ENCODE data around the gene DCBLD2.
"Not testable (repeated sequence)": the region's sequence is repeated elsewhere in the genome, so short reads cannot be mapped to it uniquely, and the experiment has no call there.

Gene DCBLD2

DNA sequence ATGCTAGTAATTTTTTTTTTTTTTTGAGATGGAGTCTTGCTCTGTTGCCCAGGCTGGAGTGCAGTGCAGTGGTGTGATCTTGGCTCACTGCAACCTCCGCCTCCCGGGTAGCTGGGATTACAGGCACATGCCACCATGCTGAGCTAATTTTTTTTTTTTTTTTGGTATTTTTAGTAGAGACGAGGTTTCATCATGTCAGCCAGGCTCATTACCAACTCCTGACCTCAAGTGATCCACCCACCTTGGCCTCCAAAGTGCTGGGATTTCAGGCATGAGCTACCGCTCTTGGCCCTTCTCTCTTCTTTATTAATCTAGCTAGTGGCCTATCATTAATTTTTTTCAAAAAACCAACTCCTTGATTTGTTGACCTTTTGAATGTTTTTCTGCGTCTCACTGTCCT is 70.4 kb downstream of the DCBLD2 start:
- DNase-seq (ENCODE audit: low read depth, low spot score) = not testable (repeated sequence)

DNA sequence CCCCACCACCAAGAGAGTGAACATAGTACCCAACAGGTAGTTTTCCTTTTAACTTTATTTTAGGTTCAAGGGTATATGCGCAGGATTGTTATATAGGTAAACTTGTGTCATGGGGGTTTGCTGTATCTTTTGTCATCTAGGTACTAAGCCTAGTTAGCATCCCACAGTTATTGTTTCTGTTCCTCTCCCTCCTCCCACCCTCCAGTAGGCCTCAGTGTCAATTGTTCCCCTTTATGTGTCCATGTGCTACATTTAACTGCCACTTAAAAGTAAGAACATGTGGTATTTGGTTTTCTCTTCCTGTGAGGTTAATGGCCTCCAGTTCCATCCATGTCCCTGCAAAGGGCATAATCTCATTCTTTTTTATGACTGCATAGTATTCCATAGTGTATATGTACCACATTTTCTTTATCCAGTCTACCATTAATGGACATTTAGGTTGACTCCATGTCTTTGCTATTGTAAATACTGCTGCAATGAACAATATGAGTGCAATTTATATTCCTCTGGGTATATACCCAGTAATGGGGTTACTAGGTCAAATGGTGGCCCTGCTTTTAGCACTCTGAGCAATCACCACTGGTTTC is 72.2 kb downstream of the DCBLD2 start:
- no peak for DNase-seq (ENCODE audit: low read depth, low spot score)

GRCh38 chr3:98827221-98827920 is 74.1 kb downstream of the DCBLD2 start:
- no peak for DNase-seq (ENCODE audit: low read depth, low spot score)

DNA sequence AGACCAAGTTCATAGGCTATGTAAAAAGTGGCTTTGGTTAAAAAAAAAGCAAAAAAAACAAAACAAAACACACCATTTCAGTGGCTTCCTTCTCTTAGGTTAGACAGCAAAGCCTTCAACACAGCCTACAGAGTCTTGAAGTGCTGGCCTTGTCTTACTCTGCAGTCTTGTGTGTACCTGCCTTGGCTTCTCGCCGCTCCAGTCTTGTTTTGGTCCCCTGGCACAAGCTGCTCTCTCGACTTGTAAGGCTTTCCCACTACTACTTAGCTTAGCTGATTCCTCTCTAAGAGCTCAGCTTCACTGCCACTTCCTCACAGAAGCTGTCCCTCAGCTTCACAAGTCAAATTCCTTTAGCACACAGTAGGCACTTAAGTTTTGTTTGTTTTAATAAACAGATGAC is 75.4 kb downstream of the DCBLD2 start:
- no peak for DNase-seq (ENCODE audit: low read depth, low spot score)

- no peak for DNase-seq (ENCODE audit: low read depth, low spot score)
Measured at GRCh38 chr3:98824256-98824655, 77.2 kb downstream of the DCBLD2 start.

- no peak for DNase-seq (ENCODE audit: low read depth, low spot score)
Measured at GRCh38 chr3:98823791-98824190, 77.7 kb downstream of the DCBLD2 start.

DNA sequence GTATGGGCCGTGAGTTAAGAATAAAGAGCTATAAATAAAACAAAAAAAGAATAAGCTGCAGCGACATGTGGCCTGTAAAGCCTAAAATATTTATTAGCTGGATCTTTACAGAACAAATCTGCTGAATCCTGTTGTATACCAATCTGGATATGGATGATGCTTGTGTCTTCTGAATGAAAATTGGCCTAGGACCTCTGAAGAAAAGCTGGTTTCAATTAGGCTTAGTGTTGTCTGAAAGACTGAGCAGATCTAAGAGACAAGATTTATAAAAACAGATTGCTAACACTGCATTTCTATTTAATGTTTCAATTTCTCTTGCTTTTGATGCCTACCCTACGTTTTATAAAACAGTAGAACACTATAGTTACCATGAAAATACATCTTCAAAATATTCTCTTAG is 80.4 kb downstream of the DCBLD2 start:
- DNase-seq (ENCODE audit: low read depth, low spot score) = no peak

GRCh38 chr3:98817547-98818041 is 83.9 kb downstream of the DCBLD2 start:
- no peak for DNase-seq (ENCODE audit: low read depth, low spot score)

- no peak for DNase-seq (ENCODE audit: low read depth, low spot score)
Measured at GRCh38 chr3:98814817-98815420, 86.6 kb downstream of the DCBLD2 start.

GRCh38 chr3:98812851-98813374 is 88.6 kb downstream of the DCBLD2 start:
- DNase-seq (ENCODE audit: low read depth, low spot score) = no peak

GRCh38 chr3:98811048-98811447 is 90.4 kb downstream of the DCBLD2 start:
- DNase-seq (ENCODE audit: low read depth, low spot score) = no peak

DNA sequence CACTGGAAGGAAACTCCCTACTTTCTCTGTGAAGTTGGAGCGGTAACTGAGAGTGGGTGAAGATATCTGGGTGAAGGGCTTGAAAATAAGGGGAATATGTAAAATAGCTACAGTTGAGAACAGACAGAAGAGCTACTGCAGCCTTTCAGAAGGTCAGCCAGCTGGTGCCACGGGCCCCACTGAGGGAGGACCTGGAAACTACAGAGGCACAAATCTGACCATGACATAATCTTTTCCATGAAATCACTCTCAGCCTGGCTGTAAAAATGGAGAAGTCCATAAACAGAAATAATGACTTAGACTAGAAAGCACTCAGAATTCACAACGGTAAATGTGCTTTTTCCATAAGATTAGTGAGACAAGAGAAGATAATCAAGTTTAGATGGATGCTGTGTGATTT is 91.9 kb downstream of the DCBLD2 start:
- DNase-seq (ENCODE audit: low read depth, low spot score) = no peak

- DNase-seq (ENCODE audit: low read depth, low spot score) = no peak
Measured at GRCh38 chr3:98808071-98808470, 93.4 kb downstream of the DCBLD2 start.

DNA sequence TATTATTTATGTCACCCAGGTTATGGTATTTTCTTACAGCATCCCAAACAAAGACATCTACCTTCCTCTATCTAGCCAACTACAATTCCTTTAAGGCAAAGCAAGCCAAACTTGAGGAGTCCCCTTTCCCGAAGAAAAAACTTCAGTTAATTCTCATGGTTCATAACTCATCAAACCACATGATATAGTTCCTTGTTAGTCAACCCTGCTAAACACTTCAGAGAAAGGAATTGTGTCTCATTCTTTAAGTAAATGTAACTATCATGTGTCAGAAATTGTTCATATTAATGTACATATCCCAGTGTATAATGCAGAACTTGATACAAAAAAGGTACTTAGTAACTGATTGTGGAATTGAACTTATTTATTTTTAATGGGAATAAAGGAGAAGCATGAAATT is 93.9 kb downstream of the DCBLD2 start:
- DNase-seq (ENCODE audit: low read depth, low spot score) = no peak

DNA sequence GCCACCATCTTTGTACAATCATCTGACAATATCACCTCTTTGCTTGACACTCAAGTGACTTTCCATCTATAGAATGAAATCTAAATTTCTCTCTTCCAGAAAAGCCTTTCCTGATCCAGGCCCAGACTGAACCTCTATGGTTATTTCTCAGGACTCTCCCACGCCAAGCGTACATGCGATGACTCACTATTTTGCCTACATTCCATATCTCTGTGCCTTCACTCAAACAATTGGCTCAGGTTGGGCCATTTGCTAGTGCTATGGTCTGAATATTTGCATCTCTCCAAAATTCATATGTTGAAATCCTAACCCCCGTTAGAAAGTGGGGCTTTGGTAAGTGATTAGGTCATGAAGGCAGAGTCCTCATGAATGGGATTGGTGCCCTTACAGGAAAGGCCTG is 94.5 kb downstream of the DCBLD2 start:
- no peak for DNase-seq (ENCODE audit: low read depth, low spot score)

- no peak for DNase-seq (ENCODE audit: low read depth, low spot score)
Measured at GRCh38 chr3:98806521-98806920, 95.0 kb downstream of the DCBLD2 start.

DNA sequence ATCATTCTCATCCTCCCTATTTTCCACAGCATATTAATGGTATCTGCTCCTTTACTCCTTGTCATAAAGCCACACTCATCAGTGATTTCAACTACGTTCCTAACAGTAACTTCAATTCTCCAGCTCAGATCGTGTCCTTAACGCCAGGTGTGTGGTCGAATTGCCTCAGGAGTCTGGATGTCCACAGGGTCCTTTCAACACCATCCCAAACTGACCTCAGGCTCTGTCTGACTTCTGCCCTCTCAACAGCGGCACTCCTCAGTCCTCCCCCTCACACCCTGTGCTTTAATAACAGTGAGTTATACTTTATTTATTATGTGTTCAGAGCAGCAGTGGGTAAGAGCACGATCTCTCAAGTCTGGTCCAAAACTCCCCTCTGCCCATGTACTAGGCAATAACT is 95.9 kb downstream of the DCBLD2 start:
- no peak for DNase-seq (ENCODE audit: low read depth, low spot score)

DNA sequence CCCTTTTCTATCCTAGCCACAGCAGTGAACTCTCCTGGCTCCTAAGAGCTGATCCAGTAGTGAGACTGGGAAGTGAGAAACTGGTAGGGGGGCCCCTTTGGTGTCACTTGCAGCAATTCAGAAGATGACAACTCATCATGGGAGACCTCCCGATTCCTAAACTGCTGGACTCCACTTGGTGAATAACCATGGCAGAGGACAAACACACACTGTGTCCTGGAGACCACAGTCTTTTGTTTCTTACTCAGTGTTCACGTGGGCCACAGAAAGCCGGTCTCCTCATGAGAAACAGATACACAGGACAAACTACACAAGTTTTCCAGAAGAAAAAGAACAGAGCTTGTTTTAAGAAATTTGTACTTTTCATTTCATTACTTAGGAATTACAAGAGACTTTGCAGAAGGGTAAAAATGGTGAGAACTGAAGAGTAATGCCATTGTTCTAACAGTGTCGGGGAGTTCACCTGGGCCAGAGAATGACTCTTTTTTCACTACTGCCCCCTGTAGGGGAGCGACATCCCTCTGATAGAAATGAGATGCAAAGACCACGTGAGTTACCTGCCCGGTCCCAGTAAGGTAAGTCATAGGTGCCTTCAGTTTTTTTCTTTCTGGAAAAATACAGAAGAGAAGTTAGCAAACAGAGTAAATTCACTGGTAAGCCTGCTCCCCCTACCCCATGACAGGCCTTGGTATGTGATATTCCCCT is 100.3 kb downstream of the DCBLD2 start:
- DNase-seq (ENCODE audit: low read depth, low spot score) = no peak

GRCh38 chr3:98800401-98800800 is 101.1 kb downstream of the DCBLD2 start:
- DNase-seq (ENCODE audit: low read depth, low spot score) = no peak

DNA sequence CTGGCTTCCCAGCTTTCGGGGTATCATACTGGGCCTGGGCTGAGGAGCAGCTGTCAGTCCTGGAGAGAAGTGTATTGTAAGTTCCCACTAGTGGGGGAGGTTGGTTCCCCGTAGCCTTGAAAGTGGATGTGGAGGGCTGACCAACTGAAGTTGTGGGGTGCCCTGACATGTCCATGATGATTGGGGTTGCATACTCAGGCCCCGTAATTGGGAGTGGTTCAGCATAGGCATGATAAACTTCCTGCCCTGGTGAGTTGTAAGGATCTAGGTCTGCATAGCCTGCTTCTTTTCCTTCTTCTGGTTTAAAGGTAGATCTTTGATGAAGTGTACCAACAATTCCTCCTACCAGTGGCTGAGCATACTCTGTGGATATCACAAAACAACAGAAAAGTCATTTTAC is 102.0 kb downstream of the DCBLD2 start:
- no peak for DNase-seq (ENCODE audit: low read depth, low spot score)

DNA sequence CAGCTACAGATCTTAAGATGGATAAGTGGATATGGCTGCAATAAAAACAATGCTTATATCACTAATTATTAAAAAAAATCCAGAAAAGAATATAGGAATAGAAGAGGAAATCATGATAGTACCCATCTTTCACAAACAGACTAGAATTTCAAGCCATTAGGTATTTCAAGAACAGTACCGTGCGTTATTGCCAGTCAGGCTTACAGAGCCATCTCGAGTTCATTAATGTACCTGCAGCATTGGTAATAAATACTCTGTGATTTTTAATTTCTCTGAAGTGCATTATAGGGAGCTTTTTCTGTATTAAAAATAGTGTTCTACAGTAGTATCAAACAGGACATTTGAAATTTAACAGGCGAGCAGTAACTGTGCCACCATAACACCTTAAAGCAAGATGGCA is 102.7 kb downstream of the DCBLD2 start:
- no peak for DNase-seq (ENCODE audit: low read depth, low spot score)

GRCh38 chr3:98797905-98798304 is 103.6 kb downstream of the DCBLD2 start:
- no peak for DNase-seq (ENCODE audit: low read depth, low spot score)
